HEK293T (cell line): Measurements from ENCODE around the gene FAM114A2.

ENCODE experiments used
- CTCF ChIA-PET: fragments of 350-600 bp; formaldehyde crosslinking; extraction: SDS; loops from one replicate; lab custom pipeline; 2021; ENCODE audit warnings: antibody characterized with exemption, inconsistent platforms; lab: Yijun Ruan, JAX
- POLR2A ChIA-PET: fragments of 350-600 bp; formaldehyde crosslinking; extraction: SDS; loops from one replicate; lab custom pipeline; 2020; ENCODE audit warnings: antibody characterized with exemption, inconsistent platforms; lab: Yijun Ruan, JAX
- DNase-seq: peaks from one replicate; pipeline ENCODE4 v3.0.0; 2012; ENCODE audit warnings: mixed read lengths; ENCODE audit errors: extremely low spot score
- ARNT ChIP-seq: fragments of 450-650 bp; IDR thresholded peaks from 2 replicates; pipeline ENCODE4 v1.6.1; 2017; ENCODE audit warnings: mild to moderate bottlenecking
- BHLHE40 ChIP-seq: fragments of 450-650 bp; IDR thresholded peaks from 2 replicates; pipeline ENCODE4 v1.6.1; 2016; ENCODE audit warnings: mild to moderate bottlenecking, moderate library complexity, borderline replicate concordance
- CTBP1 ChIP-seq: fragments of 450-650 bp; IDR thresholded peaks from 2 replicates; pipeline ENCODE4 v1.6.1; 2016; ENCODE audit warnings: borderline replicate concordance
- ELF4 ChIP-seq: fragments of 450-650 bp; IDR thresholded peaks from 2 replicates; pipeline ENCODE4 v1.6.1; 2017; ENCODE audit warnings: antibody characterized with exemption
- FOXA1 ChIP-seq: fragments of 450-650 bp; IDR thresholded peaks from 2 replicates; pipeline ENCODE4 v1.6.1; 2016; ENCODE audit warnings: mild to moderate bottlenecking
- FOXK2 ChIP-seq: fragments of 450-650 bp; IDR thresholded peaks from 2 replicates; pipeline ENCODE4 v1.6.1; 2016; ENCODE audit warnings: mild to moderate bottlenecking
- FOXM1 ChIP-seq: fragments of 450-650 bp; IDR thresholded peaks from 2 replicates; pipeline ENCODE4 v1.6.1; 2017; ENCODE audit warnings: mild to moderate bottlenecking, borderline replicate concordance
- HDGF ChIP-seq: fragments of 450-650 bp; IDR thresholded peaks from 2 replicates; pipeline ENCODE4 v1.6.1; 2017; ENCODE audit warnings: antibody characterized with exemption, borderline replicate concordance
- L3MBTL2 ChIP-seq: fragments of 450-650 bp; conservative IDR thresholded peaks from 2 replicates; pipeline ENCODE4 v1.6.1; 2016; ENCODE audit warnings: mild to moderate bottlenecking
- LEF1 ChIP-seq: fragments of 450-650 bp; IDR thresholded peaks from 2 replicates; pipeline ENCODE4 v1.6.1; 2017; ENCODE audit warnings: mild to moderate bottlenecking, borderline replicate concordance
- NFRKB ChIP-seq: fragments of 450-650 bp; IDR thresholded peaks from 2 replicates; pipeline ENCODE4 v1.6.1; 2016; ENCODE audit warnings: mild to moderate bottlenecking, moderate library complexity
- SP1 ChIP-seq: fragments of 450-650 bp; IDR thresholded peaks from 2 replicates; pipeline ENCODE4 v1.6.1; 2017
- SUZ12 ChIP-seq: fragments of 450-650 bp; IDR thresholded peaks from 2 replicates; pipeline ENCODE4 v1.6.1; 2016; ENCODE audit warnings: mild to moderate bottlenecking
- TARDBP ChIP-seq: fragments of 450-650 bp; IDR thresholded peaks from 2 replicates; pipeline ENCODE4 v1.6.1; 2016
- ZNF384 ChIP-seq: fragments of 450-650 bp; IDR thresholded peaks from 2 replicates; pipeline ENCODE4 v1.6.1; 2016
- TF ChIP-seq, protein P1 (sequence below): fragments of 450-650 bp; IDR thresholded peaks from 2 replicates; pipeline ENCODE4 v1.6.1; 2016

The FAM114A2 gene

GRCh38 chr5:154065971-154066370 is 27.3 kb upstream of the FAM114A2 start:
- POLR2A ChIA-PET: interaction anchor here (1.7 kb wide), 1 partner anchor 27 kb away, joined by 6 read pairs; the partner anchor contains the start of genes FAM114A2 and MFAP3
- CTCF ChIA-PET: no interaction called here
- DNase-seq: no peak
- TF ChIP-seq CTBP1 (no peak), FOXK2 (no peak), ARNT (no peak), SUZ12 (no peak), TARDBP (no peak), NFRKB (no peak), HDGF (no peak), BHLHE40 (no peak), SP1 (no peak), FOXA1 (no peak), FOXM1 (no peak), ELF4 (no peak), LEF1 (no peak), ZNF384 (no peak), L3MBTL2 (no peak)
- TF ChIP-seq, protein P1, sequence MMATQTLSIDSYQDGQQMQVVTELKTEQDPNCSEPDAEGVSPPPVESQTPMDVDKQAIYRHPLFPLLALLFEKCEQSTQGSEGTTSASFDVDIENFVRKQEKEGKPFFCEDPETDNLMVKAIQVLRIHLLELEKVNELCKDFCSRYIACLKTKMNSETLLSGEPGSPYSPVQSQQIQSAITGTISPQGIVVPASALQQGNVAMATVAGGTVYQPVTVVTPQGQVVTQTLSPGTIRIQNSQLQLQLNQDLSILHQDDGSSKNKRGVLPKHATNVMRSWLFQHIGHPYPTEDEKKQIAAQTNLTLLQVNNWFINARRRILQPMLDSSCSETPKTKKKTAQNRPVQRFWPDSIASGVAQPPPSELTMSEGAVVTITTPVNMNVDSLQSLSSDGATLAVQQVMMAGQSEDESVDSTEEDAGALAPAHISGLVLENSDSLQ: no peak

DNA sequence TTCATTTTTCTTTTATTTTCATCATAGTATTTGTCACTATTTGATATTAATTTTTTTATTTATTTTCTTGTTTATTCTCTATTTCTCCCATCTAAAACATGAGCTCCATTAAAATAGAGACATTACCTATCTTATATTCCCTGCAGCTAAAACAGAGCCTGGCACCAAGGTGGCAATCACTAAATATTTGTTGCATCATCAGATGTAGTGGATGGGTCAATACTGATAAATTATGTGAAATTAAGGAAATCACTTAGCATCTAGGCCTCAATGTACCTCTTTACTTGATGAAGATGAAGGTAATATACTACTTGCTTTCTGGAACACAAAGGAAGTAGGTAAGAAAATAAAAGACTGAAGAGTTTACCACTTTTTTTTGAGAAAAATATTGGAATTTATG is 24.7 kb upstream of the FAM114A2 start:
- ChIA-PET CTCF (interaction anchor here (0.9 to 1.4 kb wide), 2 partner anchors 9 to 127 kb away, joined by 3 to 4 read pairs; partner anchors contain the start of gene GALNT10), POLR2A (no interaction called here)
- TF ChIP-seq NFRKB (no peak), TARDBP (no peak), FOXK2 (no peak), ARNT (no peak), FOXM1 (no peak), BHLHE40 (no peak), LEF1 (no peak), SP1 (no peak), ELF4 (no peak), L3MBTL2 (no peak), SUZ12 (no peak), ZNF384 (no peak), CTBP1 (no peak), HDGF (no peak), FOXA1 (no peak)
- TF ChIP-seq, protein P1: no peak
- DNase-seq: no peak

DNA sequence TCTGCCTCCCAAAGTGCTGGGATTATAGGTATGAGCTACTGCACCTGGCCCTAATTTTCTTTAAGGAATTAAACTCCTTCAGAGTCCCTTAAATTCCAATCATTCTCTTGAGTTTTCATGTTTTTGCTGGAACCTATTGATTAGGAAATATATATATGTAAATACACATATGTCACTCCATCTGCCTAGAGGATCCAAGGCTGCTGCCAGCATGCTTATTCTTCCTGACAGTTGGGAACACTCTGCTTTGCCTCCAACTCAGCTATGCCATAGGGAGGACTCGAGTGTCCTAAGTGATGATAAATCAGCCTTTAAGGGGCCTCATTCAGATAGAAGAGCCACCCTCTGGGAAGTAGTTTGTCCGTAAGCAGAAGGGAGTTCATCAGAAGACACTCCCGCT is 21.9 kb upstream of the FAM114A2 start:
- no peak for TF ChIP-seq ARNT
- TF ChIP-seq BHLHE40: no peak
- no peak for TF ChIP-seq L3MBTL2
- TF ChIP-seq FOXK2: no peak
- no peak for DNase-seq
- CTCF ChIA-PET: no interaction called here
- POLR2A ChIA-PET: no interaction called here

DNA sequence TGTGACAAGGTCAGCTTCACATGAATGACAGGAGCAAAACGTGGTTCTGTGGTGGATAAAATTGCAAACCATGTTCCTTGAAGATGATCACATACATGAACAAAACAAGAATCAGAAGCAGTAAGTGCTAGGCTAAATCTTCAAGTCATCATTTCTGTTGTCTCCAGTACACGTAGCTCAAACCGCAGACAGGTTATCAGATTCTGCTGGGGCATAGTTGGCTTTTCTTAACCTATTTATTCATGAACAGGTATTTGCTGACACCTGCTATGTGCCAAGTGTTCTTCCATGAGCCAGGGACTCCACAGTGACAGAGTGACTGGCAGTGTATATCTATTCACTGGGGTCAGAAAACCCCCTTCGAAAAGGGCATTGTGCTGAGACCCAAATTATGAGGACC is 20.9 kb upstream of the FAM114A2 start:
- DNase-seq: no peak
- TF ChIP-seq BHLHE40: no peak
- TF ChIP-seq TARDBP: no peak
- ChIA-PET CTCF (interaction anchor here (0.6 kb wide), 1 partner anchor 349 kb away, joined by 3 read pairs; no protein-coding TSS in a partner anchor), POLR2A (interaction anchor here (2.5 kb wide), 1 partner anchor 21 kb away, joined by 14 read pairs; the partner anchor contains the start of genes FAM114A2 and MFAP3)

GRCh38 chr5:154059039-154059430 is 20.3 kb upstream of the FAM114A2 start:
- no peak for DNase-seq
- POLR2A ChIA-PET: interaction anchor here (2.5 kb wide), 1 partner anchor 21 kb away, joined by 14 read pairs; the partner anchor contains the start of genes FAM114A2 and MFAP3
- CTCF ChIA-PET: interaction anchor here (0.6 to 1.9 kb wide), 3 partner anchors 11 to 349 kb away, joined by 3 to 13 read pairs (median 3); no protein-coding TSS in a partner anchor
- TF ChIP-seq HDGF (no peak), ZNF384 (no peak), SP1 (no peak), FOXK2 (no peak), BHLHE40 (no peak), NFRKB (no peak), L3MBTL2 (no peak), FOXM1 (no peak), ELF4 (no peak), TARDBP (no peak), CTBP1 (no peak), SUZ12 (no peak)
- TF ChIP-seq, protein P1: no peak
